Karpas-422 (cell line): ENCODE measurements around the gene CA12. TPM values are rescaled to one million over a fixed set of nuclear protein-coding genes. Genes with fewer than 3 reads are reported as not detected.

Source experiments
- DNase-seq: peaks from one replicate; pipeline ENCODE4 v3.0.0-alpha.2; 2015
- H2AFZ ChIP-seq: fragments of 200-600 bp; sonication (generic); 2 replicates; pipeline ENCODE4 v1.6.1; 2014; ENCODE audit warnings: antibody characterized with exemption, low read length, mixed read lengths
- H3K27ac ChIP-seq: fragments of 200-600 bp; sonication (generic); 2 replicates; pipeline ENCODE4 v1.5.1; 2014; ENCODE audit warnings: mild to moderate bottlenecking, low read length, moderate library complexity
- H3K27me3 ChIP-seq: fragments of 200-600 bp; sonication (generic); 2 replicates; pipeline ENCODE4 v1.6.1; 2014; ENCODE audit warnings: low read length, mixed read lengths
- H3K36me3 ChIP-seq: fragments of 200-600 bp; sonication (generic); 2 replicates; pipeline ENCODE4 v1.6.1; 2014; ENCODE audit warnings: low read length, mixed read lengths; ENCODE audit not compliant: insufficient read depth
- H3K4me1 ChIP-seq: fragments of 200-600 bp; sonication (generic); 2 replicates; pipeline ENCODE4 v1.6.1; 2014; ENCODE audit warnings: mild to moderate bottlenecking, low read length, mixed read lengths
- H3K4me2 ChIP-seq: fragments of 200-600 bp; sonication (generic); 2 replicates; pipeline ENCODE4 v1.6.1; 2014; ENCODE audit warnings: low read length, low read depth, mild to moderate bottlenecking; ENCODE audit not compliant: poor library complexity, severe bottlenecking
- H3K4me3 ChIP-seq: fragments of 200-600 bp; sonication (generic); 2 replicates; pipeline ENCODE4 v1.5.1; 2014; ENCODE audit warnings: mild to moderate bottlenecking, antibody characterized with exemption, low read length, mixed read lengths
- H3K79me2 ChIP-seq: fragments of 200-600 bp; sonication (generic); 2 replicates; pipeline ENCODE4 v1.6.1; 2014; ENCODE audit warnings: mild to moderate bottlenecking, low read length, mixed read lengths
- H3K9ac ChIP-seq: fragments of 200-600 bp; sonication (generic); 2 replicates; pipeline ENCODE4 v1.6.0; 2014; ENCODE audit warnings: low read length
- H3K9me2 ChIP-seq: fragments of 200-600 bp; sonication (generic), shearing (Covaris generic); replicated peaks from 2 replicates; pipeline ENCODE4 v1.6.0; 2014; ENCODE audit warnings: mild to moderate bottlenecking, low read length, moderate library complexity; ENCODE audit not compliant: insufficient read depth
- H3K9me3 ChIP-seq: fragments of 300-700, 200-600 bp; sonication (generic); 2 replicates; pipeline ENCODE4 v1.6.1; 2014; ENCODE audit warnings: low read length, mixed read lengths
- H4K20me1 ChIP-seq: fragments of 200-600 bp; sonication (generic); 2 replicates; pipeline ENCODE4 v1.6.1; 2014; ENCODE audit warnings: mild to moderate bottlenecking, antibody characterized with exemption, low read length, low read depth; ENCODE audit not compliant: insufficient read depth
- total RNA-seq: library from RNA; depleted of rRNA; stranded (reverse); fragments of >200 nt; shearing (Covaris generic); gene quantifications from 2 replicates; pipeline ENCODE4 v1.2.3, GENCODE V29; 2014; ENCODE audit warnings: low replicate concordance

The CA12 gene
- total RNA-seq, 1 experiment from 2014 or later: not detected

DNA sequence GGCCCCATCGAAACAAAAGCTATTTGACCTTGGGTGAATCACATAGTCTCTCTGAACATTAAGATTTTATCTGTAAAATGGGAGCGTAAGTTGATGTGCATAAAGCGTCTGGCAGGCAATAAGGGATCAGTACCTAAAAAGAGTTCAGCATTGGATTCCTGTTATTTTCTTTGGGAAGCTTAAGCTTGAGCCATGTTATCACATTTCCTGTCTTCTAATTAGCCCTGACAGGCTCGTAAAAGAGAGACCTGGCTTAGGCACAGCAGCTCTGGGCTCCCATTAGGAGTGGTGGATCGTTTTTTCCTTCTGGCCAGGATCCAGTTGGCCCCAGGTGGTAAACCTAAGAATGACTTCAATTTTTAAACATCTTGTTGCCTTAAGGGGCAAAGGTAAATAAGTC is 26.0 kb upstream of the CA12 start:
- Histone ChIP-seq H3K4me2 (no peak overlapping the region), H3K9ac (no peak overlapping the region), H3K36me3 (no peaks in the 10 kb centered on the region), H2AFZ (no peak overlapping the region), H3K27me3 (no peaks in the 10 kb centered on the region), H3K9me2 (no peaks in the 10 kb centered on the region), H3K4me1 (peaks cover 5% of the 10 kb centered on the region; the same call in 1 of the 2 replicates), H3K4me3 (no peak overlapping the region), H4K20me1 (no peaks in the 10 kb centered on the region), H3K79me2 (no peaks in the 10 kb centered on the region), H3K9me3 (no peaks in the 10 kb centered on the region), H3K27ac (no peak overlapping the region)
- DNase-seq: no peak

GRCh38 chr15:63405683-63406390 is 24.2 kb upstream of the CA12 start:
- Histone ChIP-seq H4K20me1 (no peaks in the 10 kb centered on the region), H3K27me3 (no peaks in the 10 kb centered on the region), H2AFZ (no peak overlapping the region), H3K27ac (no peak overlapping the region), H3K36me3 (no peaks in the 10 kb centered on the region), H3K79me2 (no peaks in the 10 kb centered on the region), H3K9ac (no peak overlapping the region), H3K4me3 (no peak overlapping the region), H3K9me2 (no peaks in the 10 kb centered on the region), H3K4me1 (peaks cover 3% of the 10 kb centered on the region; the same call in 1 of the 2 replicates), H3K9me3 (no peaks in the 10 kb centered on the region), H3K4me2 (no peak overlapping the region)
- DNase-seq: no peak

- Histone ChIP-seq H3K27me3 (no peaks in the 10 kb centered on the region), H3K4me2 (no peak overlapping the region), H3K27ac (no peak overlapping the region), H3K9me2 (no peaks in the 10 kb centered on the region), H2AFZ (no peak overlapping the region), H3K79me2 (no peaks in the 10 kb centered on the region), H3K4me1 (peaks cover 3% of the 10 kb centered on the region; the same call in 1 of the 2 replicates), H3K36me3 (no peaks in the 10 kb centered on the region), H3K9me3 (no peaks in the 10 kb centered on the region), H3K9ac (no peak overlapping the region), H4K20me1 (no peaks in the 10 kb centered on the region), H3K4me3 (no peak overlapping the region)
- no peak for DNase-seq
Observed at GRCh38 chr15:63405159-63405558, 23.5 kb upstream of the CA12 start.

DNA sequence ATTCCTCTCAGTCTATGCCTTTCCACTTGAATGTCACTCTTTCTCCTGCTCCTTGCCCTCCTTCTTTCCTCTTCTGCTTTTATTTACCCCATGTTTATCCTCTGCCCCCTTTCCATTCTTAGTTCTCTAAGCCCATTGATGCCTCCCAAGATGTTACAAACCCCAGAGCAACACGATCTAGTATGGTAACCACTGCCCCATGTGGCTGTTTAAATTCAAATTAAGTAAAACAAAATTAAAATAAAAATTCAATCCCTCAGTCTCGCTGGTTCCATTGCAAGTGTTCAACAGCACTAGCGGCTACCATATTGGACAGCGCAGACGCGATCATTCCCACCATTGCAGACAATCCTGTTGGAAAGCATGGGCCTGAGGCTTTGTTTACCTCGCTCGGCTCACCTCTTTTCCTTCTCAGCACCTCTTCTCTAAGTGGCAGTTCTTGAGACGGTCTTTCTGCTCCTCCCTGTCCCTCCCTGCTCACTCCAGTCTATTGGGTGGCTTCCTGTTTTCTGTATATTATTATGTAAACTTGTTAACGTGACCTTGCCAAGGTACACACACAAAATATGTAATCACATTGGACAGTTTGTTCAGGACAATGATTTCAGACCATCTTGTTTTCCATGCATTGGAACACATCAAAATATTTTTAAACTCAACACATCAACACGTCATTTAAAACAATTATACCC is 21.8 kb upstream of the CA12 start:
- Histone ChIP-seq H3K36me3 (no peaks in the 10 kb centered on the region), H3K9ac (no peak overlapping the region), H3K9me2 (no peaks in the 10 kb centered on the region), H3K27me3 (no peaks in the 10 kb centered on the region), H3K9me3 (no peaks in the 10 kb centered on the region), H3K4me3 (no peak overlapping the region), H3K27ac (no peak overlapping the region), H3K79me2 (no peaks in the 10 kb centered on the region), H2AFZ (no peak overlapping the region), H4K20me1 (no peaks in the 10 kb centered on the region), H3K4me2 (no peak overlapping the region), H3K4me1 (peaks cover 3% of the 10 kb centered on the region; the same call in 1 of the 2 replicates)
- DNase-seq: no peak

- no peaks in the 10 kb centered on the region for H3K27me3 ChIP-seq
- DNase-seq: peak; percentile 68
- no peak overlapping the region for H3K4me2 ChIP-seq
- H3K9me2 ChIP-seq: no peaks in the 10 kb centered on the region
- H3K36me3 ChIP-seq: no peaks in the 10 kb centered on the region
- no peaks in the 10 kb centered on the region for H3K79me2 ChIP-seq
- no peak overlapping the region for H2AFZ ChIP-seq
- H3K9ac ChIP-seq: no peak overlapping the region
- H3K9me3 ChIP-seq: no peaks in the 10 kb centered on the region
- H3K4me3 ChIP-seq: no peak overlapping the region
- peaks cover 3% of the 10 kb centered on the region; the same call in 1 of the 2 replicates for H3K4me1 ChIP-seq
- H4K20me1 ChIP-seq: no peaks in the 10 kb centered on the region
- no peak overlapping the region for H3K27ac ChIP-seq
Observed at GRCh38 chr15:63402498-63403253, 21.0 kb upstream of the CA12 start.

- no peaks in the 10 kb centered on the region for H3K27me3 ChIP-seq
- H4K20me1 ChIP-seq: no peaks in the 10 kb centered on the region
- H3K9me2 ChIP-seq: no peaks in the 10 kb centered on the region
- H3K9ac ChIP-seq: no peak overlapping the region
- H3K36me3 ChIP-seq: no peaks in the 10 kb centered on the region
- peaks cover 3% of the 10 kb centered on the region; the same call in 1 of the 2 replicates for H3K4me1 ChIP-seq
- no peaks in the 10 kb centered on the region for H3K79me2 ChIP-seq
- H2AFZ ChIP-seq: no peak overlapping the region
- no peak overlapping the region for H3K4me2 ChIP-seq
- H3K4me3 ChIP-seq: no peak overlapping the region
- no peak for DNase-seq
- no peak overlapping the region for H3K27ac ChIP-seq
- no peaks in the 10 kb centered on the region for H3K9me3 ChIP-seq
Observed at GRCh38 chr15:63401714-63402497, 20.3 kb upstream of the CA12 start.

- no peak for DNase-seq
- H4K20me1 ChIP-seq: no peaks in the 10 kb centered on the region
- peaks cover 1% of the 10 kb centered on the region; the same call in 1 of the 2 replicates for H3K4me1 ChIP-seq
- H3K4me3 ChIP-seq: no peak overlapping the region
- no peaks in the 10 kb centered on the region for H3K27me3 ChIP-seq
- H2AFZ ChIP-seq: no peak overlapping the region
- H3K9me3 ChIP-seq: no peaks in the 10 kb centered on the region
- H3K4me2 ChIP-seq: no peak overlapping the region
- H3K27ac ChIP-seq: no peak overlapping the region
- no peaks in the 10 kb centered on the region for H3K36me3 ChIP-seq
- no peaks in the 10 kb centered on the region for H3K79me2 ChIP-seq
- no peaks in the 10 kb centered on the region for H3K9me2 ChIP-seq
- no peak overlapping the region for H3K9ac ChIP-seq
Observed at GRCh38 chr15:63401078-63401477, 19.4 kb upstream of the CA12 start.
